GM21825 (cell line): ENCODE results near the gene S100A4.
"Not testable (repeated sequence)": the region's sequence is repeated elsewhere in the genome, so short reads cannot be mapped to it uniquely, and the experiment has no call there.

Experiments
- ATAC-seq: cut with Tn5 transposase; IDR thresholded peaks from one replicate; pipeline ENCODE4 v1.9.1; 2021; ENCODE audit warnings: mild to moderate bottlenecking, moderate library complexity; ENCODE audit not compliant: unreplicated experiment

Gene S100A4

DNA sequence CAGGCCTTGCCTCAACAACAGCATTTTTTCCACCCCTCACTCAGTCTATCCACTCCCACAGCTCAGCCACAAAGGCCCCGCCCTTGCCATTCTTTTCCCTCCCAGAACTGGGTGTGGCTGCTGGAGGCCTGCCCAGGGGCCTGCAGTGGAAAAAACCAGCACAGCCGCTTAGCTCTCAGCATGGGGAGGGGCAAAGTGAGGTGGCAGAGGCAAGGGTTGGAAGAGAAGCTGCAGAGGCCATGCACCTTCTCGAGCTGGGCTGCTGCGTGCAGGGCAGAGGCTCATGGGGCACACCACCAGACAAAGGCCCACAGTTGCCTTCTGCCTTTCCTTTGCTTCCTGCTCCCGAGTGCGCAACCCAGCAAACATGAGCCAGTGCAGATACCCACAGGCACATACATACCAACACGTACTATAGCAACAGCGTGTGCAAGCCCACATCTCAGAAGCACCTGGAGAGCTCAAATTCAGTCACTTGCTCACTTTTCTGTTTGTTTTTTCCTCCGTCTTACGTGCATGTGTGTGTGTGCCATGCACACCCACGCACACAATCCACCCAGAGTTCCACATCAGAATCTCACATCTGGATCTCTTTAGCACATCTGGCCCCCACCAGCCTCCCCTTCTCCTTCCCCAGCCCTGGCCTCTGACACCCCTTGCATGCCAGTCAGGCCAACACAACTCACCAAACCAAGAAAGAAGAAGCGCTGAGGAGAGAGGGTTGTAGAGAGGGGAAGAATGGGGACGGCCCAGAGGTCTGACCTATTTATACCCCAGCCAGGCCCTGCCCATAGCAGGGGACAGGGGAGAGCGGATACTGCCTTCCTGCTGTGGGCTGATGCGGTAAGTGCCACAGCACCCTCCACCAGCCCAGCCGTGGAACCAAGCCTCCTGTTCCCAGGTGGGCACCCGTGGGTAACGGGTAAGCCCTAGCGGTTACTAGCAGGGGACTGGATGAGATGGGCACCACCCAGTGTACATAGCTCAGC, at the start of gene S100A4:
S100A4 (minus strand) TSS at position 740 of the 989 bp plus-strand sequence. CDS start 1,012 bp downstream, outside the sequence.
- ATAC-seq, result peak; percentile 54

DNA sequence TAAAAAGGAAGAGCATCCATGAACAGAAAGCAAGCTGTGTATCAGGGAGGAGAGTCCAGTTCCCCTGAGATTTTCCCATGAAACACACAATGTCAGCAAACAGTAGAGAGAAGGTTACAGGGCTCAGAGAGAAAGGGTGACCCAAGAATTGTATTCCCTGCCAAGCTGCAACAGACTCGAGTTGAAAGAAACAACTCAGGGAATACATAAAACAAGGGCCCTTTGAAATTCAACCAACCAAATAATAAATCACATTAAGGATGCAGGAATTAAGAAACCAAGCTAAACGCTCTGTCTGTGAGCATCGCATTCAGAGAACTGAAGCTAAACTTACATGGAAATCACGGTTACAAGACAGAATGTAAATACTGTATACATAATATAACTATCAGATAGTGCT, 47.1 kb upstream of the S100A4 start:
- no peak for ATAC-seq

DNA sequence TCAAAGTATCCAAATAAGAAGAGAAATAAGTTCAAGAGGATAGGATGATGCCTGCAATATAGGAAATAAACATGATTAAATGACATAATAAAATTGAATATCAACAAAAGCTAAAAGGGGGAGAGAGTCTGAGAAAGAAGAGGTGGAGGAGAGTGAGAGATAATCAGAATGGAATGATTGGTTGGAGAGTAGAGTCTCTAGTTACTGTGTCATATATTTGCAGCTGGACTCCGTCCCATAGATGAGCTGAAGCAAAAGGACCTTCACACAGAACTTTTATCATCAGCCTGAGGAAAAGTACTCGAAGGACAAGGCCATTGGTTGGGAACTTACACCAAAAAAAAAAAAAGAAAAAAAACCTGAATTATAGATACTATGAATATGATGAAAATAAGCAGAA, 42.9 kb upstream of the S100A4 start:
- ATAC-seq, result no peak

DNA sequence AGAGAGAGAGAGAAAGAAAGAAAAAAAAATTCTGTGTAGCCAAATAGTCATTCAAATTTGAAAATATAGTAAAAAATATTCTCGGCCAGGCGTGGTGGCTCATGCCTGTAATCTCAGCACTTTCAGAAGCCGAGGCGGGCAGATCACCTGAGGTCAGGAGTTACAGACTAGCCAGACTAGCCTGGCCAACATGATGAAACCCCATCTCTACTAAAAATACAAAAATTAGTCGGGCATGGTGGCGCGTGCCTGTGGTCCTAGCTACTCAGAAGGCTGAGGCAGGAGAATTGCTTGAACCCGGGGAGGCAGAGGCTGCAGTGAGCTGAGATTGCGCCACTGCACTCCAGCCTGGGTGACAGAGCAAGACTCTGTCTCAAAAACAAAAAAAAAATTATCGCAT, 42.4 kb upstream of the S100A4 start:
- not testable (repeated sequence) for ATAC-seq

- no peak for ATAC-seq
Measured at GRCh38 chr1:153587314-153587713, 41.7 kb upstream of the S100A4 start.

DNA sequence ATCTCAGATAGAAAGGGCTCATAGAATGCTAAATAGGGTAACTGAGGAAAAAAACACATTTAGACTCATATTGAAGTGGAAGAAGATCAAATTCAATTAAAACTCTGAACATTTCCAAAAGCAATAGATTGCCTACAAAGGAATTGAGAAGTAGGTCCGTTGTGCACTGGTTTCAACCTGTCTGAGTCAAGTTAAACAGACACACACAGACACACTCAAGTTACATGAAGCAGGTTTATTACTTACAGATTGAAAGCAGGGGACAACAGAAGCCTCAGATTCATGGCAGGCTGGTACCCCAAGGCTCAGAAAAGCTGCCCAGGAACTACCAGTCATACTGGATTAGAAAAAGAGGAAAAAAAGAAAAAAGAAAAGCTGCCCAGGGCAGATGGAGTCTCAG, 40.7 kb upstream of the S100A4 start:
- no peak for ATAC-seq

GRCh38 chr1:153585006-153585405, 39.4 kb upstream of the S100A4 start:
- no peak for ATAC-seq

- ATAC-seq, result no peak
Measured at GRCh38 chr1:153583976-153584375, 38.4 kb upstream of the S100A4 start.

DNA sequence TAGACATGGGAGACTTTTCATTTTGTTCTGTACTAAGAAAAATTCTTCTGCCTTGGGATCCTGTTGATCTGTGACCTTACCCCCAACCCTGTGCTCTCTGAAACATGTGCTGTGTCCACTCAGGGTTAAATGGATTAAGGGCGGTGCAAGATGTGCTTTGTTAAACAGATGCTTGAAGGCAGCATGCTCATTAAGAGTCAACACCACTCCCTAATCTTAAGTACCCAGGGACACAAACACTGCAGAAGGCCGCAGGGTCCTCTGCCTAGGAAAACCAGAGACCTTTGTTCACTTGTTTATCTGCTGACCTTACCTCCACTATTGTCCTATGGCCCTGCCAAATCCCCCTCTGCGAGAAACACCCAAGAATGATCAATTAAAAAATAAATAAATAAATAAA, 37.9 kb upstream of the S100A4 start:
- ATAC-seq, result not testable (repeated sequence)

GRCh38 chr1:153582836-153583235, 37.2 kb upstream of the S100A4 start:
- ATAC-seq, result not testable (repeated sequence)

GRCh38 chr1:153578936-153579335, 33.3 kb upstream of the S100A4 start:
- no peak for ATAC-seq

DNA sequence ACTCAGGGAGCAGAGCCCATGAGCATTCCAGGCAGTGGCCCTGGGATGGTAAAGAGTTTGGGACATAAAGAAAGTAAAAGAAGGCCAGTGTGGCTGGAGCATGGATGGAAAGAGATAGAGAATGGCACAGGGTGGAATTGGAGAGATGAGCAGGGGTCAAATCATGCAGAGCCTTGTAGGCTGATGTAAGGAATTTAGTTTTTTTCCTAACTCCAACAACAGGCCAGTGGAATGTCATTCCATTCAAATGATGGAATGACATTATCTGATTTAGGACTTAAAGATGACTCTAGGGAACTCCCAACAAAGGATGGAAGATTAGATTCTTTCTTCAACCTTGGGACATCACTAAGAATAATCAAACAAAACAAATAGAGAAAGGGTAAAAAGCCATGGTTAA, 32.9 kb upstream of the S100A4 start:
- ATAC-seq, result no peak

DNA sequence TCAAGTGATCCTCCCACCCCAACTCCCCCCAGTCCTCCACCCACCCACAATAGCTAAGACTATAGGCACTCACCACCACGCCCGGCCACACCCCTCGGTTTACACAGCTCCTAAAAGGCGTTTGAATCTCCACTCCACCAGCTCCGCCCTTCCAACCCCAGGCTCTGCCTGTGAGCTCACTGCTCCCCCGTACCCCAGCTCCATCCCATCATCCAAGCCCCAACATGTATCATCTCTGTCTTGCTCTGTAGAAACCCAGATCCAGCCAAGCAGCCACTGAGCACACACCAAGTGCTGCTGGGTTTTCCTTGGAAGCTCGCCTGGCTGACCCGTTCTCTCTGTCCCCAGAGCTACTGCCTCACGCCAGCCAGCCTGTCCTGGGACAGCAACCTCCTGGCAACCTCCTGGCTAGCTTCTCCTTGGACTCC, 32.0 kb upstream of the S100A4 start:
- no peak for ATAC-seq

DNA sequence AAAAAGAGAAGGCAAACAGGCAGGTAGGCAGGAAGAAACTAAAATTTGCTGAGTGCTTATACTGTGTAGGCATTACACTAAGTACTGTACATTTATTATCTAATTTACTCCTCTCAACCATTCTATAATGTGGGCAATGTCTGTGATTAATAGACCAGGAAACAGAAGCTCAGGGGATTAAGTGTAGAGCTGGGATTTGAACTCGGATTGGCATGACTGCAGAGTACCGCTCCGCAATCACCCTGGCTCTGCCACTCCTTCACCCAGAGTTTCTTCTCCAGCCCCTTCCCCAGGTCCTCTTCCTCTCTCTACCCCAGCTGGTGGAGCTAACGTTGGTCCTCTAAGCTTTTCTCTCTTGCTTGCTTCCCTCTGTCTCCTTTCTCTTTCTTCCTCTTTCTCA, 31.5 kb upstream of the S100A4 start:
- no peak for ATAC-seq

- ATAC-seq, result not testable (repeated sequence)
Measured at GRCh38 chr1:153575497-153575896, 29.9 kb upstream of the S100A4 start.

DNA sequence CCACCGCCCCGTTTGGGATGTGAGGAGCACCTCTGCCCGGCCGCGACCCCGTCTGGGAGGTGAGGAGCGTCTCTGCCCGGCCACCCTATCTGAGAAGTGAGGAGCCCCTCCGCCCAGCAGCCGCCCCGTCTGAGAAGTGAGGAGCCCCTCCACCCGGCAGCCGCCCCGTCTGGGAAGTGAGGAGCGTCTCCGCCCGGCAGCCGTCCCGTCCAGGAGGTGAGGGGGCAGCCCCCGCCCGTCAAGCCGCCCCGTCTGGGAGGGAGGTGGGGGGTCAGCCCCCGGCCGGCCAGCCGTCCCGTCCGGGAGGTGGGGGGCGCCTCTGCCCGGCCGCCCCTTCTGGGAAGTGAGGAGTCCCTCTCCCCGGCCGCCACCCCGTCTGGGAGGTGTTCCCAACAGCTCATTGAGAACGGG, 29.5 kb upstream of the S100A4 start:
- not testable (repeated sequence) for ATAC-seq

GRCh38 chr1:153573351-153573750, 27.7 kb upstream of the S100A4 start:
- no peak for ATAC-seq

DNA sequence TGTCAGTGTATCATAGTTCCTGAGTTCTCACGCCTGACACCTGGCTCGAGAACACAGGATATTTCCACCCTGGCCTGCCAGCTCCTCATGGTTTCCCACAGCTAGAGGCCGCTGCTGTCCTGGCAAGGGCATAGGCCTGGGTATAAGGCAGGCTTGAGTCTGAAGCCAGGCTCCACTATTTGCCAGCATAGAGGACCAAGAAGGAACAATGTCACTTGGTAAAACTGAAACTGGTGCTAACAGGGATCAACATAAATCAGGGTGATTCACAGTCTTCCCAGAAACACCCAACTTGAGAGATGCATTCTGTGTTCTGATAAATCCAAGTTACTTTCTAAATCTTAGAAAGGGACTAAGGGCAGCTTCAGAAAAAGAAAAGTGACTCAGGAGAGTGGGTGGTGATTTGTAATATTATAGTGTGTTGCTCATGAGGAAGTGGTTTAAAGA, 27.0 kb upstream of the S100A4 start:
- ATAC-seq, result peak; percentile 64

GRCh38 chr1:153571706-153572105, 26.1 kb upstream of the S100A4 start:
- ATAC-seq, result no peak

DNA sequence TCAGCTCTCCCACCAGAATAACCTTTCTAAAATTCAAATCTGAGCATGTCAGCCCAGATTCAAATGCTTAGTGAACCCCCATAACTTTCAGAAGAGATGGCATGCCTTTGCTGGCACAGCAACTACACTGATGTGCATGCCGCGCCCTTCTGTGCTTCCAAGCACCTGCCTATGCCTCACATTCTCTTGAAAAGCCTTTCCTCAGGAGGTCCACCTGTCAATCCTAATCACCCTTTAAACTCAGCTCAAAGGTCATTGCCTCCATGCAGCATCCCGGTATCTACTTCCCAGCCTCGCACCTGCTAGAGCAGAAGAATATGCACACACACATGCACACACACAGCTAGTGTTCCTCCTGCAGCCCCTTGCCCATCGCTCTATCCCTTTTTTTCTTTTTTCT, 25.3 kb upstream of the S100A4 start:
- no peak for ATAC-seq

GRCh38 chr1:153569465-153569864, 23.9 kb upstream of the S100A4 start:
- ATAC-seq, result no peak

- ATAC-seq, result no peak
Measured at GRCh38 chr1:153568367-153569099, 22.9 kb upstream of the S100A4 start.
